Stimulated activated CD8-positive, alpha-beta memory T cell treated with anti-CD3 and anti-CD28 coated beads, Interleukin-7, amount 100 ng/mL, for 24 hours (primary cell): Measurements from ENCODE around the gene DLGAP4.
"Not testable (repeated sequence)": the region's sequence is repeated elsewhere in the genome, so short reads cannot be mapped to it uniquely, and the experiment has no call there.

Experiments
- DNase-seq: peaks from one replicate; pipeline ENCODE4 v3.0.0-alpha.2; 2020; ENCODE audit warnings: low read depth

The DLGAP4 gene

GRCh38 chr20:36541227-36541767, 235.2 kb downstream of the DLGAP4 start, which contains the start of gene MYL9:
Gene MYL9 (plus strand): TSS chr20:36541519. CDS start chr20:36544885, 3,366 bp downstream.
- no peak for DNase-seq

DNA sequence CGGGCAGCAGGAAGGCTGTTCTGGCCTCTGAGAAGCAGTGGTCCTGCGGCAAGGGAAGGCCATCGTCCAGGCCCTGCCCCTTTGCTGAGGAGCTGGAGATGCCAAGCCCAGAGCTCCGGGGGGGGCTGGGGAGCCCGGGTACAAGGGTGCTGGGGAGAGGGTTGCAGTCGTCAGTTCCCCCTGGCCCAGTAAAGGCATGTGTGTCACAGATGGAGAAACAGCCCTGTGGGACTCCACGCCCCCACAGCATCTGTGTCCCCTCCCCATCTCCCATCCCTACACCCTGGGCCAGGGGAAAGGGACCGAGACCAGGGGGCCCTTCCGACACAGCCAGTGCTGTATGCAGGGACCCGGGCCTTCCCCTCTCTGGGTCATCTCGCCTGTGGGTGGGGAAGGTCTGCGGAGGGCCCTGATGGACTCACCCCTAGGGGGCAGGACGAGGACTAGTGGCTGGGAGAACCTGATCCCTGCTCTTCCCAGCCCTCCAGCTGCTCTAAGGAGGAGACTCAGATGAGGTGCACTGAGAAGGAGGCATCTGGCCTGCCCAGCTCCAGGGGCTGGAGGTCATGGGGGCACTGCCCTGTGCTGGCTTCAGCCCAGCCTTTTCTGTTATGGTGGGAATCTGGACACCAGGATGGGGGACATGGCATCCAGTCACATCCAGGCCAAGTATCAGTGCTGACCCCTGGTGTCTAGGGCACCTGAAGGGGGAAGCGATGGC, 235.8 kb downstream of the DLGAP4 start:
- DNase-seq, result no peak

- DNase-seq, result no peak
Measured at GRCh38 chr20:36542516-36543183, 236.5 kb downstream of the DLGAP4 start.

DNA sequence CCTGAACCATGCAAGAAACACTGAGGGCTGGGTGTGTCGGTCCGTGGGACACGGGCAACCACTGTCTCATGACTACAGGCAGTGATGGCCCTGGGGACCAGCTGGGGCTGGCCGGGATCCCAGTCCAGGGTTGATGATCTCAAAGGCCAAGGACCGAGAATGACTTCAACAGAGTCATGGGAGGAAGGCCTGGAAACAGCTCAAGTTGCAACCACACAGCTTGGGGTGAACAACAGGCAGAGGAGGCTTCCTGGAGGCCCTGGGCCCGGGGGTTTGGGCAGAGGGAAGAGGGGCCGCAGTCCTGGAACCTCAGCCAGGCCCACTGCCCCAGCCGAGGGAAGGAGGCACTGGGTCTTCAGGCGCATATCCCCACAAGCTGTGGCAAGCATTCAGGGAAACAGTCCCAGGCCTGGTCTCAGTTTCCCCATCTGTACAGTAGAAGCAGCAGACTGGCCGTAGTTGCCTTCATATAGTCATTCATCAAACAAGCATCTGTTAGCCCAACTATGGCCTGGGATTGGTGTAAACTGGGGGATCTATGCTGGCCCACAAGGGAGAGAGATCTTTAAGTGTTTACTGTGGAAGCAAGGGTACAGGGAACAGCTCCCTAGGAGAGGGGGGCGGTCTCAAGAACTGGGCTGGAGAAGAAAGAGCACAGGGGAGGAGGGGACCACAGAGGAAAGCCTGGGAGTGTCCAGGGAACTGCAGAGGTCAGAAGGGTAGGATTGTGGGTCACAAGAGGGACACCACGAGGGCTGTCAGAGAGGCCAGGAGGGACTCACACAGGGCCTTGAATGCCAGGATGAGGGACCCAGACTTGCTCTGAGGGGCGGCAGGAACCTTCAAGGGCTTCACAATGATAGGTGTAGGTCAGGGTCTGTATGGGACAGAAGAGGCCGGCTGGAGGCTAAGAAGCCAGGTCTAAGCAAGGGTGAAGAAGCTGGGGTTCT, 237.3 kb downstream of the DLGAP4 start:
- DNase-seq, result no peak

DNA sequence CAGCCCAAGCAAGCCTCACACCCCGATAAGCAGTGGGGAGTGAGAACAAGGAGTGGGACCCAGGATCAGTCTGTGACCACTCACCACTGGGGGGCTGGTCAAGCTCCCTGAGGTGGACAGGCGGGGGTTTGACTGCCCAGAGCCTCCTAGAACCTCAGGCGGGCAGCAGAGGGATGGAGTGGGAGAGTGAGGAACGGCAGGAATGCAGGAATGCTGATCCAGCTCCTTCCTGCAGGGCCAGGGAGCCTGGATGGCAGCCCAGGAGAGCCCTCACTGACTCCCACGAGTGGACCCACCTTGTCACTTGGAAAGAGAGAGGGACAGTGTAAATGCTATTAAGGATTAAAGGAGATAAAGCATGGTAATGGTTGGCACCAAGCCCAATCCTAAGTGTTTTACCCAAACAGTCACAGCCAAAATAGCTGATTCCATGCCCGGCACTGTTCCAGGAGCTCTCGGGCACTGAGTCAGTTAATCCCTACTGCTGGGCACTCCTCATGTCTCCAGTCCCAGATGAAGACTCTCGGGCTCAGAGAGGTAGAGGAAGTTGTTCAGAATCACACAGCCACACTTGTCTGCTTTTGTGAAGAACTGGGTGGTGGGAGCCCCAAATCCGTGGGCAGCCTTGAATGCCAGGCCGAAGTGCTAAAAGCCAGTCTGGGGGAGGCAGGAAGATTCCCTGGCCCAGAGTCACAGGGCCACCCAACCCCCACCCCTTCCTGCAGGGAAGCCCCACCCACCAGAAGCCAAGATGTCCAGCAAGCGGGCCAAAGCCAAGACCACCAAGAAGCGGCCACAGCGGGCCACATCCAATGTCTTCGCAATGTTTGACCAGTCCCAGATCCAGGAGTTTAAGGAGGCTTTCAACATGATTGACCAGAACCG, 238.2 kb downstream of the DLGAP4 start:
- no peak for DNase-seq

- DNase-seq, result no peak
Measured at GRCh38 chr20:36546111-36546736, 240.1 kb downstream of the DLGAP4 start.

DNA sequence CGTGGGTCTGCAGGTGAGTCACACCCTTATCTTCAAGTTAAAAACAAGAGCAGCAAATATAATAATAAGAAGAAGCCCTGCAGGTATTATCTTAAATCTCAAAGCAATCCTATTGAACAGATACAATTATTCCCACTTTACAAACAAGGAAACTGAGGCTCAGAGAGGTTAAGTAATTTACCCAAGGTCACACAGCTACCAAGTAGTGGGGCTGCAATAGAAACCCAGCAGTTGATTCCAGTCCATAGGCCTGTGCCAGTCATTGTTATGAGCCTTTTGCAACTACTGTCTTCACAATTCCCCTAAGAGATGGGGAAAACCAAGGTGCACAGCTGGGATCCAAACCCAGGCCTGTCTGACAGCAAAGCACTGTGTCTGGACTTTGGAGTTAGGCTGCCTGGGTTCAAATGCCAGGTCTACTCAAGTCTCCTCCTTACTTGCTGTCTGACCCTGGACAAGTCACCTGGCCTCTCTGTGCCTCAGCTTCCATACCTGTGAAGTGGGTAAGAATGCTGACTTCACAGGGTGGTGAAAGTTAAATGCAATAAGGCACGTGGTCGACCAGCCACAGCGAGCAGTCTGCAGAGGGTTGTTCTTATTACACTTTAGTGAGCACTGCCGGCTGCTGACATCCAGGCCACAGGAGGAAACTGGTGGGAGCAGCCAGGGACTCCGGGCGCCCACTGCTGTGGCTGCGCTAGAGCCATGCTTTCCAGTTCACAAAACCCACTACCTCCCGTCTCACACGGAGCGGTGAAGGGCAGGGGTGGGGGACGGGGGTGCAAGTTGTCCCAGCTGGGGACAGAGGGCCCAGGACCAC, 241.3 kb downstream of the DLGAP4 start:
- DNase-seq, result no peak

GRCh38 chr20:36548006-36548315, 241.8 kb downstream of the DLGAP4 start:
- no peak for DNase-seq

GRCh38 chr20:36548704-36549627, 242.8 kb downstream of the DLGAP4 start:
- DNase-seq, result no peak

DNA sequence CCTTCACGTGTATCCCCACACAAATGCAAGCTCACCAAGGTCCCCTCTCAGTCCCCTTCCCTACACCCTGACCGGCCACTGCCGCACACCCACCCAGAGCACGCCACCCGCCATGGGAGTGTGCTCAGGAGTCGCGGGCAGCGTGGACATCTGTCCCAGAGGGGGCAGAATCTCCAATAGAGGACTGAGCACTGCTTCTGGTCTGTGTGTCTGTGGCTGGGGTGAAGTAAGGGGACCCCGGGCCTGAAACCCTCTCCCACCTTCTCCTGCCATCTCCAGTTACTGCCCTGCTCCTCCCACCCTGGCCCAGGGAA, 243.4 kb downstream of the DLGAP4 start:
- no peak for DNase-seq

DNA sequence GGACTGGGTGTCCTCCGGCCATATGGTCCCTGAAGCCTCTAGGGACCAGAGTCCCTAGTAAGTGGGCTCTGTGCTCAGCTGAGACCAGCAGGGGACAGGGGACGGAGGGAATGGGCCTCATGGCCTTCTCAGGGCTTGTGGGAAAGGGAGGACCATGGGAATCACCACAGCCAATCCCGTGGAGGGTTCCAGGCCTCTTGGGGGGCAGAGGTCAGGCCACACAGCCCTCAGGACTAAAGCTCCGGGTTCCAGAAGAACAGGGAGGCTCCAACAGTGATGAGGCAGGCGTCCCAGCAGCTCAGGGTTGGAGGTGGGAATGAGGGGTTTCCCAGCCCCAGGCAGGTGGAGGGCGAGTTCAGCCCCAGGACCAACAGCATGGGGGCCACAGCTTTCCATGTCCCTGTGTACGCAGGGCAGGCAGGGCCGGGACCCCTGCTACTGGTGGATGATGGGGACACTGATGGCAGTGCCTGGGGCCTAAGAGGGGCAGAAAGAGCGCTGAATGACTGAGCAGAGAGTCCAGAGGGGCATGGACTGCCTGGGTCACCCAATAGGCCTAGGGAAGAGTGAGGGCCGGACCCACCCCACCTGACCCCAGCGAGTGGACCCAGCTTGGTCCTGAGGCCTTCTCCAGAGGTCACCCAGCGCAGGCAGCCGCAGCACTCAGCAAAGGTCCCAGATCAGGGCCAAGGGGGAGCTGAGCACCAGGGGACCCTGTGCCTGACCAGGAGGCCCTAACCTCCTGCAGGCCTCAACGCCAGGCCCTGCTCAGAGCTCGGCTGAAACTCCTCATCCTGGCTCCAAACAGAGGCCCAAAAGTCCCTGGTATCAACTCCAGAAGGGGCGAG, 244.0 kb downstream of the DLGAP4 start:
- DNase-seq, result no peak

DNA sequence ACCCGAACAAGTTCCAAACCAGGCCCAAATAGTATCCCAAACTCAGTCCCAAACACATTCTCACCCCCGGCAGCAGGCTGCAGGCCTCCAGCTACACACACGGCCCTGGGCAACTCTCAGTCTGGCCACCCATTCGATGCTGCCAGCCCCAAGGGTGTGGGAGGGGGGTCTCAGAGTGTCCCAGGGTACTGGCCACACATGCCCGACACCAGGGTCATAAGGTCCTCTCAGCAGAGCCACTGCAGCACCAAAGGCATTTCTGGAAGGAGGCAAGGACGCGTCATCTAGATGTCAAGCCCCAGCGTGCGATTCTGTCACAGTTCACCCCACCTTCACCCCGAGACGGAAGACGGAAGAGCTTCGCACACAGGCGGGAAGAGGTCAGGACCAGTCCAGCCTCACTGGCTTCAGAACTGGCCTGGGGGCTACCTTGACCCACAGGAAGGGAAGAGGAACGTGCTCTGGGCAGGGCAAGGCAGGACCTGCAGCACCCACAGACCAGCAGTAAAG, 244.7 kb downstream of the DLGAP4 start:
- no peak for DNase-seq

- DNase-seq, result no peak
Measured at GRCh38 chr20:36555248-36555647, 249.1 kb downstream of the DLGAP4 start.

- no peak for DNase-seq
Measured at GRCh38 chr20:36562724-36563123, 256.6 kb downstream of the DLGAP4 start.

DNA sequence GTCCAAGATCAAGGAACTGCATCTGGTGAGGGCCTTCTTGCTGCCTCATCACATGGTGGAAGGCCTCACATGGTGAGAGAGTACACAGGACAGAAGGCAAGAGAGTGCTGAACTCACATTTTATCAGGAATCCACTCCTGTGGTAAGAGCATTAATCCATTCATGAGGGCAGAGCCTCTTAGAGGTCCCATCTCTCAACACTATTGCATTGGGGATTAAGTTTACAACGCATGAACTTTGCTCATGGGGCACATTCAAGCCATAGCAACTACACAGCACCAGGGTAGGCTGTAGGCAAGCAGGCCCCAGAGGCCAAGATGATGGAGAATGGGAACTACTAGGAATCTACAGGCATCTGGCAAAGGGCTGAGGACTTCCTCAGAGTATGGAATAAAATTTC, 257.2 kb downstream of the DLGAP4 start:
- no peak for DNase-seq

GRCh38 chr20:36564078-36564725, 258.1 kb downstream of the DLGAP4 start:
- not testable (repeated sequence) for DNase-seq

- DNase-seq, result not testable (repeated sequence)
Measured at GRCh38 chr20:36564726-36565121, 258.6 kb downstream of the DLGAP4 start.
